ENCODE results near the gene TMEM35A. TPM values are rescaled to one million over a fixed set of nuclear protein-coding genes. Genes with fewer than 3 reads are reported as not detected.
"Not testable (repeated sequence)": the region's sequence is repeated elsewhere in the genome, so short reads cannot be mapped to it uniquely, and the experiment has no call there.

Gene TMEM35A
- total RNA-seq, 1 donor from 2014 or later = 1.5 TPM

DNA sequence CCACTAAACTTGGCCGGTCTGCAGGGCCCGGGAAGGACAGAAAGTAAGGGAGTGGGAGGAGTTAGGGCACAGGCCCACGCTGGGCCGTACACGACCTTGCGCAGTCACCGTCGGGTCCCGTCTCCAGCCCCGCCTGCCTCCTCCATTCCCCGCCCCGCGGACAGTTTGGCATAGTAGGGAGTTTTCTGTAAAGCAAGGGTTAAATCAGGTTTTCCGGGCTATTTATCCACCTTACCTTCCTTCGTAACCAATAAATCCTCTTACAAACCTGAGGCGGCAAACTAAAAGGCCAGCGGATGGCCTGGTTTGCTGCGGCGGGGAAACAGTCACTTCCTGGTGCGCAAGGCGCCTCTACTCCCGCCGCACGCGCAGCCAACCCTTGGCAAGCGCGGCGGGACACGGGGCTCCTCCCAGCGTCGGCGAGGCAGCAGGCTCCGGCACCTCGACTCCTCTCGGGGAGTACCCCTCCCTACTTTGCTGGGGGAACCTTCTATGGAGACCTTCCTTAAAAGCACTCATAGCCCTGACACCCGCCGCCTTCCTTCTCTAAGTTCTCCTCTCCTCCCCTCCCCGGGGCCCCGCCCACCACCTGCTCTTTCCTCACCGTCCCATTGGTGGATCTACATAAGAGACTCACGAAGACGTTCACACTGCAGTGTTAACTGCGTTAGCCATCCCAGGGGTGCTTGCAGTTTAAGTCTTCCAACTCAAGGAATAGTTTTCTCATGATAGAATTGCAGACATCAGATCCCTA lies 27.0 kb upstream of the TMEM35A start, which contains the start of gene TRMT2B:
TSS of gene TRMT2B (minus strand) at position 563 of the 754 bp plus-strand sequence. CDS start 9,822 bp downstream, outside the sequence.
- H3K27me3 ChIP-seq (ENCODE audit: low read depth) = no peaks in the 10 kb centered on the region
- H3K9me3 ChIP-seq = no peaks in the 10 kb centered on the region
- intact Hi-C loops (cut with DNase I) = no loop called here
- H3K27ac ChIP-seq = peak within 1 kb of the TSS; percentile 90
- no peaks in the 10 kb centered on the region for H3K36me3 ChIP-seq
- TF ChIP-seq CTCF (IDR thresholded peaks at IDR 0.05) = no peak
- H3K4me3 ChIP-seq = peak within 1 kb of the TSS; percentile 65
- peak; percentile 89 for DNase-seq
- H3K4me1 ChIP-seq = peaks cover 6% of the 10 kb centered on the region
- peak; percentile 99 for ATAC-seq

GRCh38 chrX:101056551-101056950 lies 22.1 kb upstream of the TMEM35A start:
- H3K4me1 ChIP-seq; ATAC-seq; DNase-seq; H3K27ac ChIP-seq; H3K4me3 ChIP-seq; intact Hi-C loops (cut with DNase I); H3K9me3 ChIP-seq; H3K27me3 ChIP-seq (ENCODE audit: low read depth); H3K36me3 ChIP-seq: not testable (repeated sequence)

DNA sequence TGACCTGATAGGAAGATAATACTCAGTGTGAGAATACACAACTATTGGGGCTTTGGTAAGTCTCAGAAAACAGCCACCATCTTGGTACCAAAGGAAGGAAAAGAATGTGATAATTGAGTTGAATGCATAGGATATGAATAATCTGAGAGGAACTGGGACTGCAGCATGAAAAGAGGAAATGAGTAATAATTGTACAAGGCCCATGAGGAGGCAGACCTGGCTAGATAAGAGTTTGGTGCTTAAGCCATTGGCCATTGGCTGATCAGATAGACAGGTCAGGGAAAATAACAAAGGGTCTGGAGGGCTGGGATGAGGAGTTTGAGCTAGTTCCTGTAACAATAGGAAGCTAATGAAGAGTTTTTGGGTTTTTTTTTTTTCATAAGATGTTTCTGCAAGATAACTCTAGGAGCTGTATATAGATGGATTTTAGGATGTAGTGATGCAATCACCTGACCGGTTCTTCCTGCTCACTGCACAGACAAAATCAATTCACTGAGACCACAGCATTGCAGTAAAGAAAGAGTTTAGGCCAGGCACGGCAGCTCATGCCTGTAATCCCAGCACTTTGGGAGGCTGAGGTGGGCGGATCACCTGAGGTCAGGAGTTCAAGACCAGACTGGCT lies 21.5 kb upstream of the TMEM35A start:
- H3K27me3 ChIP-seq (ENCODE audit: low read depth) = no peaks in the 10 kb centered on the region
- no peaks in the 10 kb centered on the region for H3K36me3 ChIP-seq
- no peak overlapping the region for H3K27ac ChIP-seq
- DNase-seq (no peak), ATAC-seq (no peak)
- no peak for TF ChIP-seq CTCF (IDR thresholded peaks at IDR 0.05)
- H3K4me3 ChIP-seq = no peak overlapping the region
- no peaks in the 10 kb centered on the region for H3K4me1 ChIP-seq
- intact Hi-C loops (cut with DNase I) = no loop called here
- H3K9me3 ChIP-seq = no peaks in the 10 kb centered on the region

DNA sequence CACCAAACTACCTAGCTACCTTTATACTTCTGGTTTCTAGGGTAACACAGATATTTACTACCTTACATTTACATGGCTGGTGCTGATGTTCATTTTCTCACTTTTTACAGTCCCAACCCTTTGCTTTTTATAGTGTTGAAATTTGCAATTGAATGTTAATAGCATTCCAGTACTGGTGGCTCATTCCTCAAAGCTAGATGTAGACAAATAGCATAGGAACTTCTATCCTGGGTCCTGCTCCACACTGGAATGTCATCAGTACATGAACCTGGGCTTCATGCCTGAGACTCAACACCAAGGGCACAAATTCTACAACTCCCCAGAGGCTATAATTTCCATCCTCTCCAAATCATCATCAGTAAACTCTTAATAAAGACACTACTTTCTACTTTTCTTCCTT lies 16.5 kb upstream of the TMEM35A start:
- no peaks in the 10 kb centered on the region for H3K36me3 ChIP-seq
- no peaks in the 10 kb centered on the region for H3K4me1 ChIP-seq
- no peaks in the 10 kb centered on the region for H3K9me3 ChIP-seq
- ATAC-seq (no peak), DNase-seq (no peak)
- no peak overlapping the region for H3K27ac ChIP-seq
- no peak for TF ChIP-seq CTCF (IDR thresholded peaks at IDR 0.05)
- no peak overlapping the region for H3K4me3 ChIP-seq
- H3K27me3 ChIP-seq (ENCODE audit: low read depth) = no peaks in the 10 kb centered on the region
- intact Hi-C loops (cut with DNase I) = no loop called here

DNA sequence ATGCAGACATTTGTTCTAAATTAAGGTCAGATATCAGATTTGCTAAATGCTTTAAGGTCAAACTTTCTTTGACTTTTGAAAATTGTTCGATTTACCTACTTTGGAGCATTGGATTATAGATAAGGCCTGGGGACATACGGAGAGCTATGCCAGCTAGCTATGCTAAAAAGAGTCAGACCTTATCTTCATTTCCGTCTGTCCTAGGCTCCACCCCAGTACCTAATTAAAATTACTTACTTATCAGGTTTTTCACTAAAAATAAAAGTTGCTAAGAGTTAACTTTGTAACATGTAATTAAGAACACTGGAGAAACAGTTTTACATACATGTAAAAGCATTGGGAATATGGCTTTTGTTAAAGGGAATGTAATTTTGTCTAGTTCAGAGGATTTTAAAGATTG lies 7.1 kb upstream of the TMEM35A start:
- no peaks in the 10 kb centered on the region for H3K36me3 ChIP-seq
- H3K27ac ChIP-seq = no peak overlapping the region
- intact Hi-C loops (cut with DNase I) = no loop called here
- no peaks in the 10 kb centered on the region for H3K27me3 ChIP-seq (ENCODE audit: low read depth)
- H3K9me3 ChIP-seq = no peaks in the 10 kb centered on the region
- no peak overlapping the region for H3K4me3 ChIP-seq
- DNase-seq (no peak), ATAC-seq (no peak)
- TF ChIP-seq CTCF (IDR thresholded peaks at IDR 0.05) = no peak
- H3K4me1 ChIP-seq = no peaks in the 10 kb centered on the region

GRCh38 chrX:101079736-101080270 lies 1.1 kb downstream of the TMEM35A start:
- DNase-seq = no peak
- Histone ChIP-seq H3K9me3 (no peaks in the 10 kb centered on the region), H3K27me3 (ENCODE audit: low read depth) (no peaks in the 10 kb centered on the region), H3K4me3 (peak overlapping the region; percentile 46), H3K27ac (no peak overlapping the region), H3K36me3 (no peaks in the 10 kb centered on the region), H3K4me1 (no peaks in the 10 kb centered on the region)
- TF ChIP-seq CTCF (IDR thresholded peaks at IDR 0.05) = no peak
- no peak for ATAC-seq
- intact Hi-C loops (cut with DNase I) = no loop called here
